Duodenal mucosa (tissue), 2 donors: Measurements from ENCODE around the gene TNNI3.

Experiments used
- H3K27ac ChIP-seq: one replicate; pipeline ENCODE4 v1.7.0; 2013; ENCODE audit warnings: low read depth, low read length
- H3K27me3 ChIP-seq, 2 donors: one replicate each; pipeline ENCODE4 v1.7.0; 2013; ENCODE audit warnings: low read length in 2 of 2, control low read depth in 1 of 2; ENCODE audit not compliant: insufficient read depth in 2 of 2, control insufficient read depth in 1 of 2
- H3K36me3 ChIP-seq, 2 donors: one replicate each; pipeline ENCODE4 v1.7.0; 2013; ENCODE audit warnings: low read length in 2 of 2, control low read depth in 1 of 2; ENCODE audit not compliant: insufficient read depth in 2 of 2, control insufficient read depth in 1 of 2
- H3K4me1 ChIP-seq, 2 donors: one replicate each; pipeline ENCODE4 v1.7.0; 2013; ENCODE audit warnings: low read length in 2 of 2, control low read depth in 1 of 2; ENCODE audit not compliant: insufficient read depth in 2 of 2, control insufficient read depth in 1 of 2
- H3K4me3 ChIP-seq, 2 donors: one replicate each; pipeline ENCODE4 v1.7.0; 2013; ENCODE audit warnings: low read length in 2 of 2, low read depth in 1 of 2
- H3K9ac ChIP-seq, 2 donors: one replicate each; pipeline ENCODE4 v1.7.0; 2013; ENCODE audit warnings: low read length in 2 of 2, low read depth in 1 of 2
- H3K9me3 ChIP-seq, 2 donors: one replicate each; pipeline ENCODE4 v1.7.0; 2013; ENCODE audit warnings: low read length in 2 of 2, control low read depth in 1 of 2; ENCODE audit not compliant: control insufficient read depth in 1 of 2

Gene TNNI3

DNA sequence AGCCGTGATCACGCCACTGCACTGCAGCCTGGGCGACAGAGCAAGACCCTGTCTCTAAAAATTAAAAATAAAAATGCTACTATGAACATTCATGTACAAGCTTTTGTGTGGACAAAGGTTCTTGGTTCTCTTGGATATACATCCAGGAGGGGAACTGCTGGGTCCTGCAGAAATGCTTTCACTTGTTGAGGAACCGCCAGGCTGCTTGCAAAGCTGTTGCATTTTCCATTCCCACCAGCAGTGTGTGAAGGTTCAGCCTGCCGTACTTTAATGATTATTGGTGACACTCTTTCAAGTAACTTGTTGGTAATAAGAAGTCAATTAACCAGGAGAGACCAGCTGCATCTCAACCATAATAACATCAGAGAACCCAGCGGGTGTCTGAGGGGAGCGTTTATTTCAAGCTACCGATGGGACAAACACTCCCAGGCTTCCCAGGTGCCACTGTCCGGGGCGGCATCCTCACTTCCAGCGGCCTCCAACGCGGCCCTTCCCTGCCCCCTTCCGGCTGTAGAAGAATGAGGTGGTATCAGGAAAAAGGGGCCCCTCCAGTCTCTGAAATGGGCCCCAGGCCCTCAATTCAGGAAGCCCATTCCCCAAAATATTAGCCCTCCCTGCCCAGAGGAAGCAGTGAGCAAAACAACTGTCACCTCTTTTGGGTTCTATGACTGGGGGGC lies 24.9 kb downstream of the TNNI3 start:
- Histone ChIP-seq H3K4me3 (no peak overlapping the region), H3K36me3 (no peaks in the 10 kb centered on the region), H3K9ac (no peak overlapping the region), H3K27me3 (peaks cover 10 to 24% of the 10 kb centered on the region in 2 donors), H3K27ac (no peak overlapping the region), H3K9me3 (no peaks in the 10 kb centered on the region), H3K4me1 (no peaks in the 10 kb centered on the region)

DNA sequence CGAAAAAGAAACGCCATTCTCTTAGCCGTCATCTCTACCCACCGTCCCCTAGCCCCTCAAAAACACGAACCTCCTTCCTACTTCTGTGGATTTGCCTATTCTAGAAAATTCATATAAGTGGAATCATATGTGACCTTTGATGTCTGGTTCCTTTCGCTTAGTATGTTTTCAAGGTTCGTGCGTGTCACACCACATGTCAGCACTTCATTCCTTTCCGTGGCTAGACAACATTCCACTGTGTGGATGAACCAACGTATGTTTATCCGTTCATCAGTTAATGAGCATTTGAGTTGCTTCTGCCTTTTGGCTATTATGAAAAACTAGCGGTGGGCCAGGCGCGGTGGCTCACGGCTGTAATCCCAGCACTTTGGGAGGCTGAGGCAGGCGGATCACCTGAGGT lies 26.1 kb downstream of the TNNI3 start:
- Histone ChIP-seq H3K4me1 (no peaks in the 10 kb centered on the region), H3K27me3 (peaks cover 4 to 17% of the 10 kb centered on the region in 2 donors), H3K9me3 (no peaks in the 10 kb centered on the region), H3K9ac (no peak overlapping the region), H3K27ac (no peak overlapping the region), H3K36me3 (no peaks in the 10 kb centered on the region), H3K4me3 (no peak overlapping the region)

DNA sequence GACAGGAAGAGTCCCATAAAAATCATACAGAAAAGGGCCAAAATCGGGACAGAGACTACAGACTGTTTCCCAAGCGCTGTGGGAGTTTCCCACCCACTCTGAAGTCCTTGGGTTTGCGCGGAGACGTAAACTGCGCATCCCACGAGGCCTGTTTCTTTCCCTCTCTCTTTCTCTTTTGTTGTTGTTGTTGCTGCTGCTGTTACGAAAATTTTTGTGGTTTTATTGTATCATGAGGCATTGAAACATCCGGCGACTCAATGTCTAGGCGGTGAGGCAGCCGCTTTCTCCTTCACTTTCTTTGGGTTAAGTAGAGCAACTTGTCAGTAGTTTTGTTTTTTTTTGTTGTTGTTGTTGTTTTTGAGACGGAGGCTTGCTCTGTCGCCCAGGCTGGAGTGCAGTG lies 38.5 kb downstream of the TNNI3 start:
- no peaks in the 10 kb centered on the region for H3K27me3 ChIP-seq
- H3K4me1 ChIP-seq = peaks cover 20 to 30% of the 10 kb centered on the region in 2 donors
- H3K27ac ChIP-seq = no peak overlapping the region
- H3K36me3 ChIP-seq = no peaks in the 10 kb centered on the region
- no peak overlapping the region for H3K4me3 ChIP-seq
- no peak overlapping the region for H3K9ac ChIP-seq
- H3K9me3 ChIP-seq = no peaks in the 10 kb centered on the region

GRCh38 chr19:55118401-55118991 lies 39.0 kb downstream of the TNNI3 start:
- peak overlapping the region; percentile 70 to 89 for H3K4me3 ChIP-seq
- H3K27me3 ChIP-seq = no peaks in the 10 kb centered on the region
- no peaks in the 10 kb centered on the region for H3K9me3 ChIP-seq
- H3K9ac ChIP-seq = peak overlapping the region; percentile 62 to 90
- H3K27ac ChIP-seq = no peak overlapping the region
- H3K4me1 ChIP-seq = peaks cover 20 to 32% of the 10 kb centered on the region in 2 donors
- no peaks in the 10 kb centered on the region for H3K36me3 ChIP-seq

DNA sequence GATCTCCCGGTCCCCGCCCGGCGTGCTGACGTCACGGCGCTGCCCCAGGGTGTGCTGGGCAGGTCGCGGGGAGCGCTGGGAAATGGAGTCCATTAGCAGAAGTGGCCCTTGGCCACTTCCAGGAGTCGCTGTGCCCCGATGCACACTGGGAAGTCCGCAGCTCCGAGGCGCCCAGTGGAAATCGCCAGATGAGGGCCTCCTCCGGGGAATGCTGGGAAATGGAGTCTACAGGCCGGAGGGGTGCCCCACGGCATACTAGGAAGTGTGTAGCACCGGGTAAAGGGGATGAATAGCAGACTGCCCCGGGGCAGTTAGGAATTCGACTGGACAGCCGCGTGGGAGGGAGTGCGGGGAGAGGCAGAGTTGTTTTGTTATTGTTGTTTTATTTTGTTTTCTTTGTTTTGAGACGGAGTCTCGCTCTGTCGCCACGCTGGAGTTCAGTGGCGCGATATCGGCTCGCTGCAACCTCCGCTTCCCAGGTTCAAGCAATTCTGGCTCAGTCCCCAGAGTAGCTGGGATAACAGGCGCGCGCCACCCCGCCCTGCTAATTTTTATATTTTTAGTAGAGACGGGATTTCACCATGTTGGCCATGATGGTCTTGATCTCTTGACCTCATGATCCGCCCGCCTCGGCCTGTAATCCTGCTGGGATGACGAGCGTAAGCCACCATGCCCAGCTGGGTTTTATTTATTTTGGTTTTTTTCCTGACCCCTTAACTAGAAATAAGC lies 39.7 kb downstream of the TNNI3 start:
- Histone ChIP-seq H3K27ac (no peak overlapping the region), H3K9ac (peak overlapping the region; percentile 62 to 90), H3K36me3 (peaks cover 0 to under 1% of the 10 kb centered on the region in 2 donors), H3K9me3 (no peaks in the 10 kb centered on the region), H3K27me3 (no peaks in the 10 kb centered on the region), H3K4me3 (peak overlapping the region; percentile 70 to 89), H3K4me1 (peaks cover 22 to 39% of the 10 kb centered on the region in 2 donors)

DNA sequence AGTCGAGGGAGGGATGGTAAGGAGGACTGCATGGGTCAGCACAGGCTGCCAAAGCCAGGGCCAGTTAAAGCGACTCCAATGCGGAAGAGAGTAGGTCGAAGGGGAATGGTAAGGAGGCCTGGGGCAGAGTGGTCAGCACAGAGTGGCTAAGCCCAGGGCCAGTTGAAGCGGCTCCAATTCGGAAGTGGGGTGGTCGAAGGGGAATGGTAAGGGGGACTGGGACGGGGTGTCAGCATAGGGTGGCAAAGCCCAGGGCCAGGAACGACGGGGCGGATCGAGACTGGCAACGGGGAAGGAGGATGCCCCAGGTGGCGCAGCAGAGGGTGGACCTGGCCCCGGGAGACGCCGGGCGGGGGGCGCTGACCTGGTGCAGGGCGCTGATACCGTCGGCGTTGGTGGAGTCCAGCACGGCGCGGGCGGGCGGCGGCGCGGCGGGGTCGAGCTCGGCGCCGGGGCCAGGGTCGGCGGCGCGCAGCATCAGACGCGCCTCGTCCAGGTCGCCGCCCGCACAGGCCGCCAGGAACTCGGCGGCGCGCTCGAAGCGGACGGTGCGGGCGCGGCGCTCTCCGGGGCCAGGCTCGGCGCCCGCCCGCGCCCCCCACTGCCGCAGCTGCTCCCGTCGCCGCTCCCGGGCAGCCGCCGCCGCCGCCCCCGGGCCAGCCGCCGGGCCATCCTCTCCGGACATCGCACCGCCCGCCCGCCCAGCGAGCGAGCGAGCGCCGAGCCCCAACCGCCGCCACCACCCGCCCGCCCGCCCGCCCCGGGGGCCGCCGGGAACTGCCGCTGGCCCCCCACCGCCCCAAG lies 40.5 kb downstream of the TNNI3 start, which contains the start of gene PPP1R12C:
TSS of gene PPP1R12C (minus strand) at position 779 of the 804 bp plus-strand sequence. CDS start at position 685, 94 bp downstream.
- Histone ChIP-seq H3K9me3 (no peaks in the 10 kb centered on the region), H3K36me3 (peaks cover 7 to 8% of the 10 kb centered on the region in 2 donors), H3K27me3 (no peaks in the 10 kb centered on the region), H3K27ac (peak within 1 kb of the TSS; percentile 77), H3K9ac (peak within 1 kb of the TSS; percentile 87 to 94), H3K4me1 (peaks cover 25 to 42% of the 10 kb centered on the region in 2 donors), H3K4me3 (peak within 1 kb of the TSS; percentile 94 to 95)

GRCh38 chr19:55116232-55116858 lies 41.2 kb downstream of the TNNI3 start:
- Histone ChIP-seq H3K27me3 (no peaks in the 10 kb centered on the region), H3K9me3 (no peaks in the 10 kb centered on the region), H3K9ac (peak overlapping the region; percentile 87 to 94), H3K27ac (peak overlapping the region; percentile 77), H3K4me3 (peak overlapping the region; percentile 94 to 95), H3K36me3 (peaks cover 8 to 10% of the 10 kb centered on the region in 2 donors), H3K4me1 (peaks cover 25 to 42% of the 10 kb centered on the region in 2 donors)

GRCh38 chr19:55115446-55116065 lies 42.0 kb downstream of the TNNI3 start:
- Histone ChIP-seq H3K4me1 (peaks cover 25 to 42% of the 10 kb centered on the region in 2 donors), H3K9ac (peak overlapping the region; percentile 87 to 94), H3K9me3 (no peaks in the 10 kb centered on the region), H3K27ac (no peak overlapping the region), H3K36me3 (peaks cover 8 to 10% of the 10 kb centered on the region in 2 donors), H3K4me3 (peak overlapping the region; percentile 94 to 95), H3K27me3 (no peaks in the 10 kb centered on the region)

GRCh38 chr19:55114566-55115145 lies 42.9 kb downstream of the TNNI3 start:
- Histone ChIP-seq H3K4me3 (no peak overlapping the region), H3K36me3 (peaks cover 13 to 18% of the 10 kb centered on the region in 2 donors), H3K4me1 (peaks cover 25 to 42% of the 10 kb centered on the region in 2 donors), H3K9me3 (no peaks in the 10 kb centered on the region), H3K27me3 (no peaks in the 10 kb centered on the region), H3K27ac (peak overlapping the region; percentile 32), H3K9ac (peak overlapping the region; percentile 33 to 38)
